Hepatocyte (in vitro differentiated cells): ENCODE results near the gene ZNF319.

ENCODE experiments used
- CTCF ChIP-seq: fragments of 200-600 bp; sonication (generic); IDR thresholded peaks from 2 replicates; pipeline ENCODE4 v1.5.1; 2016; ENCODE audit warnings: antibody characterized with exemption, mild to moderate bottlenecking; ENCODE audit not compliant: poor library complexity
- EZH2phosphoT487 ChIP-seq: fragments of 200-600 bp; sonication (generic); IDR thresholded peaks from one replicate; pipeline ENCODE4 v1.6.1; 2018; ENCODE audit warnings: antibody characterized with exemption, mild to moderate bottlenecking, low read depth, moderate library complexity; ENCODE audit not compliant: unreplicated experiment, severe bottlenecking

- no peak for TF ChIP-seq EZH2phosphoT487
- TF ChIP-seq CTCF: peak; percentile 87
These were observed 20.4 kb upstream of the ZNF319 start for GRCh38 chr16:58020628-58021521.
